Fibroblast of upper back skin (primary cell): Measurements from ENCODE around the gene UBXN10.
"Not testable (repeated sequence)": the region's sequence is repeated elsewhere in the genome, so short reads cannot be mapped to it uniquely, and the experiment has no call there.

Experiments used
- DNase-seq: peaks from one replicate; pipeline ENCODE4 v3.0.0-alpha.2; 2013

The UBXN10 gene

GRCh38 chr1:20210736-20211460 is 25.0 kb downstream of the UBXN10 start:
- DNase-seq, result no peak

DNA sequence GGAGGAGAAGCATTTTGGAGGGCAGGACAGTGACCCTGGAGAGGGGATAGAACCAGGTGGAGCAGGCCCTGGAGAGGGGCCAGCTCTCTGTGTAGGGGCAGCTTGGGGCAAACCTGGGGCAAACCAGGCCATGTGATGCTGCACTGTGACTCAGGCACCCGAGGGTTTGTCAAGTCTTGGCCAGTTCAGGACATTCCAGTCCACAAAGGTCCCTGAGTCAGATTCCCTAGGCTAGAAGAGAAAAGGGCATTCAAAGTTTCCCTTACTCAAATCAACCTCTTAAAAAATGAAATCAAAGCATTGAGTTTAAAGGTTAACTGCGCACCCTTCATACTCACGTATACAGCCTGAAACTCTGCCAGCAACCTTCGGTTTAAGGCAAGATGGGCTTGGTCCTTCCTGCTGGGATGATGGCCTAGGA is 25.6 kb downstream of the UBXN10 start:
- no peak for DNase-seq

DNA sequence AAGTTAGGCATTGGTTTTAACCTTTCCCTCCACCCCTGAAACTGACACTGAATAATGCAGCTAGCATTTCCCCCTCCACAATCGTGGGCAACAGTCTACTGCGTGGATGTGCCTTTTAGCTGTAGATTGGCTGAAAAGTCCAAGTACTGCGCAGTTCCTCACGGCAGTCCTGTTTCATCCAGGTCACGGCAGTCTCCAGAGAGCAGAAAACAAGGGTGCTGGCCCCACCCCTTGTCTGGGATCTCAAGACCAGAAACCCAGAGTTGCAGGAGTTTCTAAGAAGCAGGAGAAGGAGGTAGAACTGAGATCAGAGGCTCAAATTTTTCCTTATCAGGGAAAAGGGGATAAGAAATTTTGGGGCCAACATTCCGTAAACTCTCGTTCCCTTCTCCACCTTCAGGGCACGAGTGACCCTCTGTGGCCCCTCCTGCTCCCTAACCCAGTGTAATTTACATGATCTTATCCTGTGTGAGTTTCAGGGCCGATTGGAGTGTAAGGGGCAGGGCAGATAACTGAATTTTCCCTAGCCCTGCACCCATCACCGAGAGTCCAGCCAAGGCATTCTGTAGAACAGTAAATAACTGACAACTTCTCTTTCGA is 26.3 kb downstream of the UBXN10 start:
- no peak for DNase-seq

DNA sequence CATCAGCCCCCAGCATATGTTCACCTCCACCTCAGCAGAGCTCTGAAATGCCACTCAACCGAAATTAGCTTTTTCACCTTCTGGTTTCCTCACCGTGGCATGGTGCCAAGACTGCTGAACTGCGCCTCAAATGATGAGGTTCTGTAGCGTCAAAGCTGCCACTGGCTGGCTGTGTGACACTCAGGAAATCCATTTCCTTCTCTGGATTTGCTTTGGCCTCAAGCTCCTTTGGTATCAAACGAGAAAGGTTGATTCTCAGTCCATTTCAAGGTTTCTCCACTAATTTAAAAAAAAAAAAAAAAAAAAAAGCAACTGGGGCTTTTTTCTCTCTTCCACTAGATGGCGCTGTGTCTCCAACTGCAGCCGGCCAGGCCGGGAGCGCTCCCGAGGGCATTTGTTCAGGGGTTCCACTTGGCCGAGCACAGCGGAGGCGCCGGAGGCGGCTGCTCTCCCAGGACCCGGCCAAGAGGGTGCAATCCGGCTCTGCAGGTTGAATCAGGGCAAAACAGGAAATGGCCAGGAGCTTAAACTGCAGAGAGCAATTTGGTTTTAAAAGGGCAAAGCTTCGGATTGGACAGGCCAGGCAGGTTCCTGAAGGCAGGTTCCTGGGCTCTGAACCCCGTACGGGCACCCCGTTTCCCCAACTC is 26.9 kb downstream of the UBXN10 start:
- peak; percentile 49 for DNase-seq

- no peak for DNase-seq
These were observed 29.8 kb downstream of the UBXN10 start for GRCh38 chr1:20215716-20216115.

GRCh38 chr1:20216574-20216973 is 30.7 kb downstream of the UBXN10 start:
- peak; percentile 9 for DNase-seq

GRCh38 chr1:20219053-20219452 is 33.2 kb downstream of the UBXN10 start:
- DNase-seq, result not testable (repeated sequence)

DNA sequence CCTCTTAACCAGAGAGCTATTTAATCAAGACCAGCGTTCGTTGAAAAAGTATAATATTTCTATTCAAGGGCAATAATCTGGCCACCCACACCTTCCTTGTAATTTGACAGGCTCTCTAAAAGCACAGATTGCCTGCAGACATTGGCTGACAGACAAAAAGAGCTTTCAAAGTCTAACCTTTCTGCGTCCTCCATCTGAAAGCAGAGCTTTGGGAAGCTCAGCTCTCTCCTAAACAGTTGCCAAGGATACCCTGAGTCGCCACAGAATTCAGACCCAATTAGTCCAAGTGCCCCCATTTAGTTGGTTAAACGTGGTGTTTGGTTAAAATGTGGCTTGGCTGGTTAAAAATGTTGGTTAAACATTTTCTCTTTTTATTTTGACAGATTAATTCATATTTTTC is 34.1 kb downstream of the UBXN10 start:
- no peak for DNase-seq

- no peak for DNase-seq
These were observed 37.2 kb downstream of the UBXN10 start for GRCh38 chr1:20223106-20223505.

- DNase-seq, result no peak
These were observed 37.9 kb downstream of the UBXN10 start for GRCh38 chr1:20223551-20224419.

- DNase-seq, result no peak
These were observed 38.6 kb downstream of the UBXN10 start for GRCh38 chr1:20224546-20224945.

DNA sequence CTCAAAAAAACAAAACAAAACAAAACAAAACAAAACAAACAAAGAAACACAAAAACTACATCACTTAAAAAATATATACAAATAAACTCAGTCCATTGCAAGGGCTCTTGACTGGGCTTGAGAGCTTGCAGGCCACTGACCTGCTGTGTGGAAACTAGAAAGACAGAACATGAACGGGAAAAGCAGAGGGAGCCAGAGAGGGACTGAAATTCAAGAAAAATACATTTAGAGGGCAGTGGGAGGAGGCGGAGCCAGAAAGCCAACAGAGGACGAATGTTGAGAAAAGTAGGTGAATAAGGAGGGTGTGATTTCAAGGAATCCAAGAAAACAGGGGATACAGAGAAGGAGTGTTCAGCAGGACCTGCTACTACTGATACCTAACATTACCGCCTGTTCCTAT is 41.8 kb downstream of the UBXN10 start:
- no peak for DNase-seq

GRCh38 chr1:20228314-20228825 is 42.5 kb downstream of the UBXN10 start:
- DNase-seq, result no peak

DNA sequence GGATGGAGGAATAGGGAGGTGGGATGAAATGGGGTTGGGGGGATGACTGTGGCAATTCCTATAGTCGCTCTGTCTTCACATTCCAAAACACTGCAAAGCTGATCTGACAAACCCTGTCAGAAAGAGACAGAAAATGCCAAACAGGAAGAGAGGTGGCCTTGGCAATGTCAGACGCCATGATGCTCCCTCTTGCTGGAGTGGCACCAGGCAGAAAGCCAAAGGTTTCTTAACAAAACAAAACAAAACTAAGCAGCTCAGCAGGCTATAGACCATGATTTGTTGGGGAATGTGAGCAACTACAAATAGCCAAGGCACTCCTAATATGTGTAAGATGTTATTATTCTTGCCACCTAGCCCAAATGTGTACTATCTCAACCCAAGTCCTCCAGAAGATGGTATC is 43.3 kb downstream of the UBXN10 start:
- no peak for DNase-seq

DNA sequence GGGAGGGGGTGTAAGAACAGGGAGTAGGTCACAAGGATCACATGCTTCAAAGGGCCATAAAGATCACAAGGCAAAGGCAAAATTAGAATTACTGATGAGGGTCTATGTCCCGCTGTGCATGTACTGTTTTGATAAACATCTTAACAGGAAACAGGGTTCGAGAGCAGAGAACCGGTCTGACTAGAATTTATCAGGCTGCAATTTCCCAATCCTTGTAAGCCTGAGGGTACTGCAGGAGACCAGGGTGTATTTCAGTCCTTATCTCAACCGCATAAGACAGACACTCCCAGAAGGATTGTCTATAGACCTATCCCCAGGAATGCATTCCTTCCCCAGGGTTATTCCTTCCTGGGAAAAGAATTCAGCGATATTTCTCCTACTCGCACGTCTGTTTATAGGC is 46.7 kb downstream of the UBXN10 start:
- DNase-seq, result not testable (repeated sequence)

DNA sequence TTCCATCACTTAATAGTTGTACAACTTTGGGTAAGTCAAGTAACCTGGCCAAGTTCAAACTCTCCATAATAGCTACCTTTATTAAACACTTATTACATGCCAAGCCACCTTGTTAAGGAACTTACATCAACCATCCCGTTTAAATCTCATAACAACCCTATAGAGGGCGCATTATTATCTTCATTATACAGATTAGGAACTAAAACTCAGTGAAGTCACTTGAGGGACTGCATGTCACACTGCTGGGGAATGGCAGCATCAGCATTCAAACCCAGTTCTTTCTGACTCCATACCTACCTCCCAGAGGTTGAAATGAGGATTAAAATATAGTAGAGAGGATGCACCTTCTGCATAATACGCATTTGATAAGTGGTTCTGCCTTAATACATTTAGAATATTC is 47.5 kb downstream of the UBXN10 start:
- peak; percentile 14 for DNase-seq

- DNase-seq, result no peak
These were observed 48.0 kb downstream of the UBXN10 start for GRCh38 chr1:20233866-20234265.

DNA sequence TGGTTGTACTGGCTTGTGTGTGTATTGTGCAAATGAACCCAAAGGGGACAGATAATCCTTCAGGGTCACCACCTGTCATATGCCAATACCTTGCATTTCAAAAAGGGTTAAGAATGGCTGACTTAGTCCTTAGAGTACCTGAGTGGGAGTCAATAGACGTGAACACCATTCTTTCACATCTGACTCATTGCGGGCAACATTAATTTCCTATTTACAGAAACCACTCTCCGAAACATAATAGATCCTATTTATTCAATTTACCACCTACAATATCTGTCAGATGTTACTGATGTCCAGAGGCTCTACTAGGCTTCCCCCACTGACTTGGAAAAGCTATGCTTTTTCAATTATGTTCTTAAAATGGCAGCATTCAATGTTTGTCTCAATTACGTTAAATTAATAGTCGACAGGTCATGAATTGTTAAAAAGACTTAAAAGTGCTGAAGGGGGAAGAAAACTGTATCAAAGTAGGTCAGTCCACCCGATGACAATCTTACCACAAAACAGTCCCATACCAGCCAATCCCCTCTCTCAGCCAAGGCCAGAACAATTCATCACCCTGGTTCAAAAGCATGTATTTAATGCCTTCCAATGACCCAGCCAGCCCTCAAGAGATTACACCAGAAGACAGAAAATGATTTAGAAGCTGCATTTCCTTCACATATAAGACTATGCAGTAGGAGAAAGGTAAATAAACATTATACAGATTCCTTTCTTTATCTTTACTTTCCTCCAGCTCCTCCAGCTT is 49.1 kb downstream of the UBXN10 start:
- DNase-seq, result no peak

GRCh38 chr1:20237646-20238045 is 51.8 kb downstream of the UBXN10 start:
- no peak for DNase-seq

DNA sequence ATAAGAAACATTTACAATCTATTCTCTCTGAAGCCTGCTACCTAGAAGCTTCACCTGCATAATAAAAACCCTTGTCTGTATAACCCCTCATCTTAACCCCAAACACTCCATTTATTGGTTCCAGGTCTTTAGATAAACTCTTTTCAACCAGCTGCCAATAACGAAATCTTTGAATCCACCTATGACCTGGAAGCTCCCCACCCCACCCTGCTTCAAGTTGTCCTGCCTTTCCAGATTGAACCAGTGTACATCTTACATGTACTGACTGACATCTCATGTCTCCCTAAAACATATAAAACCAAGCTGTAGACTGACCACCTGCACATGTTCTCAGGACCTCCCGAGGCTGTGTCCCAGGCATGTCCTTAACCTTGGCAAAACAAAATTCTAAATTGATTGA is 54.1 kb downstream of the UBXN10 start:
- no peak for DNase-seq

GRCh38 chr1:20242890-20243479 is 57.1 kb downstream of the UBXN10 start:
- no peak for DNase-seq
